HUES48 (cell line): ENCODE results near the gene BTG4.

Experiments
- H3K27ac ChIP-seq: one replicate; pipeline ENCODE4 v1.7.0; 2013; ENCODE audit warnings: low read depth, low read length, inconsistent platforms
- H3K27me3 ChIP-seq: 2 replicates; pipeline ENCODE4 v1.6.1; 2013; ENCODE audit warnings: mild to moderate bottlenecking, low read length; ENCODE audit not compliant: control insufficient read depth, insufficient read depth
- H3K36me3 ChIP-seq: 2 replicates; pipeline ENCODE4 v1.6.1; 2013; ENCODE audit warnings: low read length; ENCODE audit not compliant: control insufficient read depth, insufficient read depth
- H3K4me1 ChIP-seq: 2 replicates; pipeline ENCODE4 v1.6.1; 2013; ENCODE audit warnings: mild to moderate bottlenecking, low read length; ENCODE audit not compliant: control insufficient read depth, insufficient read depth
- H3K4me3 ChIP-seq: 2 replicates; pipeline ENCODE4 v1.5.1; 2013; ENCODE audit warnings: mild to moderate bottlenecking, low read depth, low read length
- H3K9ac ChIP-seq: 2 replicates; pipeline ENCODE4 v1.6.1; 2013; ENCODE audit warnings: mild to moderate bottlenecking, low read depth, low read length, moderate library complexity
- H3K9me3 ChIP-seq: 2 replicates; pipeline ENCODE4 v1.6.1; 2013; ENCODE audit warnings: low read length; ENCODE audit not compliant: control insufficient read depth, insufficient read depth

BTG4 gene

DNA sequence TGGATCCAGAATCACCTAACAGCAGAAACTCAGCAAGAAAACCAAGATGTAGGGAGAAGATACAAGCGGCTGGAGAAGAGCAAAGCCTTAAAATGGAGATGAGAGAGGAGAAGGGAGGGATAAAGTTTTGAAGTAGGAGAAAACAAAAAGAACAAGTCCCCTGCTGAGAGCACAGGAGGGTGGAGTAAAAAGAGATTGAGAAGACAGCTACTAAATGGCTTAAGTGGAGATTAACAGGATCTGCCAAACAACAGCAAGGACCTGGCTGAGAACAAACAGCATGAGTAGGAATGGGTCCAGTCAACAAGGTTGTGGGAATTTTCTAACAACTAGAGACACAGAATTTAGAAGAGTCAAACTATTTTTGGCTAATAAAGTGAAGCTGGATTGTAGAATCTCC lies 18.1 kb downstream of the BTG4 start:
- Histone ChIP-seq H3K36me3 (no peaks in the 10 kb centered on the region), H3K4me3 (no peak overlapping the region), H3K9me3 (no peaks in the 10 kb centered on the region), H3K4me1 (peaks cover 7% of the 10 kb centered on the region), H3K9ac (no peak overlapping the region), H3K27ac (no peak overlapping the region), H3K27me3 (peaks cover 3% of the 10 kb centered on the region; the same call in 1 of the 2 replicates)

DNA sequence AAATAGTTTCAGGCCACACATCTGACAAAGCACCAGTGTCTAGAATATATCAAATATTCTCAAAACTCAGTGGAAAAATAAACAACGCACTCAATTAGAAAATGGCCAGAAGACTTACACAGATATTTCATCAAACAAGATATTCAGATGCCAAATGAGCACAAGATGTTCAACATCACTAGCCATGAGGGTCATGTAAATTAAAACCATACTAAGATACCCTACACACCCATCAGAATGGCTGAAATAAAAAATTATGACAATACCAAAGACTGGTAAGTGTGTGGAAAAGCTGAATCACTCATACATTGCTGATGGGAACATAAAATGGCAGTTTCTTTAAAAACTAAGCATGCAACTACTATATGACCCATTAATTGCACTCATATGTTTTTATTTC lies 21.7 kb downstream of the BTG4 start:
- no peaks in the 10 kb centered on the region for H3K9me3 ChIP-seq
- H3K36me3 ChIP-seq, result no peaks in the 10 kb centered on the region
- H3K27me3 ChIP-seq, result peaks cover 3% of the 10 kb centered on the region; the same call in 1 of the 2 replicates
- no peak overlapping the region for H3K27ac ChIP-seq
- peaks cover 4% of the 10 kb centered on the region; the same call in 1 of the 2 replicates for H3K4me1 ChIP-seq
- no peak overlapping the region for H3K4me3 ChIP-seq
- H3K9ac ChIP-seq, result no peak overlapping the region

DNA sequence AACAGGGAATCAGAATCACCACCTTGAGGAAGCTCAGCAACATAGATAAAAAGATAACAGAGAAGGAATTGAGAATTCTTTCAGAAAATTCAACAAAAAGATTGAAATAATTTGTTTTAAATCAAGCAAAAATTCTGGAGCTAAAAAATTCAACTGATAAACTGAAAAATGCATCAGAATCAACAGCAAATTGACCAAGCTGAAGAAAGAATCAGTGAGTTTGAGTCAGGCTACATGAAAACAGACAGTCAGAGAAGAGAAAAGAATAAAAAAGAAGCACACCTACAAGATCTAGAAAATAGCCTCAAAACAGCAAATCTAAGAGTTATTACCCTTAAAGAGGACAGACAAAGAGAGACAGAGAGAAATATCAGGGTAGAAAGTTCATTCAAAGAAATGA lies 28.8 kb downstream of the BTG4 start:
- H3K27ac ChIP-seq, result no peak overlapping the region
- no peak overlapping the region for H3K9ac ChIP-seq
- H3K4me1 ChIP-seq, result no peaks in the 10 kb centered on the region
- H3K9me3 ChIP-seq, result no peaks in the 10 kb centered on the region
- H3K27me3 ChIP-seq, result no peaks in the 10 kb centered on the region
- no peak overlapping the region for H3K4me3 ChIP-seq
- no peaks in the 10 kb centered on the region for H3K36me3 ChIP-seq

GRCh38 chr11:111479666-111480065 lies 32.5 kb downstream of the BTG4 start:
- no peaks in the 10 kb centered on the region for H3K36me3 ChIP-seq
- H3K27me3 ChIP-seq, result no peaks in the 10 kb centered on the region
- no peaks in the 10 kb centered on the region for H3K4me1 ChIP-seq
- no peak overlapping the region for H3K9ac ChIP-seq
- no peak overlapping the region for H3K27ac ChIP-seq
- no peak overlapping the region for H3K4me3 ChIP-seq
- H3K9me3 ChIP-seq, result no peaks in the 10 kb centered on the region

DNA sequence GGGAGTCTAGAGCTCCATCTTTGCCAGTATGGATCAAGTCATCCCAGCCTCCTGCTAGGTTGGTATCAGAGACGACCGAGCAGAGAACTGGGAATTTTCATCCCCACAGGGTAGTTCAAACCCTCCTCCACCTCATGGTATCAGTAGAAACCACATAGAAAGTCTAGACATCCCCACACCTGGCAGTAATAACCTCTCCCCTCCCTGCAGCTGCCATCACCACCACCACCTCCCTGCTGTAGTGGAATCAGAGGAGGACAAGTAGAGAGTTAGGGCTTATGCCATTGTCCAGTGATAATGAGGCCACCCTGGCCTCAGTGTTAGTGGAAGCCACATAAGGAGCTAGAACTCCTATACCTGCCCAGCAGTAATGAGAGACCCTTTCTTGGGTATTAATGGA lies 34.3 kb downstream of the BTG4 start:
- Histone ChIP-seq H3K9me3 (no peaks in the 10 kb centered on the region), H3K9ac (no peak overlapping the region), H3K36me3 (no peaks in the 10 kb centered on the region), H3K4me3 (no peak overlapping the region), H3K27me3 (no peaks in the 10 kb centered on the region), H3K4me1 (no peaks in the 10 kb centered on the region), H3K27ac (no peak overlapping the region)

GRCh38 chr11:111476956-111477355 lies 35.2 kb downstream of the BTG4 start:
- no peak overlapping the region for H3K27ac ChIP-seq
- H3K36me3 ChIP-seq, result no peaks in the 10 kb centered on the region
- H3K4me1 ChIP-seq, result no peaks in the 10 kb centered on the region
- H3K9me3 ChIP-seq, result no peaks in the 10 kb centered on the region
- no peak overlapping the region for H3K9ac ChIP-seq
- H3K4me3 ChIP-seq, result no peak overlapping the region
- no peaks in the 10 kb centered on the region for H3K27me3 ChIP-seq

DNA sequence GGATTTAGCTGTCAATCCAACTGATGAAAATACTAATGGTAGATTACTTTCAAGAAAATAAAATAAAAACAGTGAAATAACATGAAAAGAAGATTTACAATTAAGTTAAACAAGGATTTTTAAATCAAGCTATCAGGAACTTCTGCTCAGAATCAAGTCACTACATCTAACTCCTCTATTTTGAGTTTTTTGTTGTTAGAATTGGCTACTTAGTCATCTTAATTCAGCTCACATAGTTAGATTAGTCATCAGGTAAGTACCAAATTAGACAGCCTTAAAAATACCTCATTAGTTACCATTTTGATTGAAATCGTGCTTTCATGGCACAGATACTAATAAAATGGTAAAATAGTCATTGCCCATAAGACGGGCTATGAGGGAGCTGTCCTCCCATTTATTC lies 35.8 kb downstream of the BTG4 start:
- H3K4me1 ChIP-seq, result no peaks in the 10 kb centered on the region
- no peak overlapping the region for H3K27ac ChIP-seq
- H3K36me3 ChIP-seq, result no peaks in the 10 kb centered on the region
- no peak overlapping the region for H3K9ac ChIP-seq
- no peak overlapping the region for H3K4me3 ChIP-seq
- no peaks in the 10 kb centered on the region for H3K9me3 ChIP-seq
- H3K27me3 ChIP-seq, result no peaks in the 10 kb centered on the region

DNA sequence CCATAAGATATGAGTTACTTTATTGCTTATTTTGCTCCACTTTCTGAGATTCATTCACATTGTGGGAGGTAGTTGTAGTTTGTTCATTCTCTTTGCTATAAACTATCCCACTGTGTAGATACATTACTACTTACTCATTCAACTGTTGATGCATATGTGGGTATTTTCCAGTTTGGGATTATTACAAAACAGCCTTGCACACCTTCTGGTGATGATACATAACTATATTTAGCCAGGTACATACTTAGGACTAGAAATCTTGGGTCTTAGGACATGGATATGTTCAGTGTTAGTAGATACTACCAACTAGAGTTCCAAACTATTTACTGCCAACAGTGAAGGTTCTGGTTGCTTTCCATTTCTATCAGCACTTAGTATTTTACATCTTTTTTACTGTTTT lies 37.8 kb downstream of the BTG4 start:
- Histone ChIP-seq H3K4me1 (no peaks in the 10 kb centered on the region), H3K9ac (no peak overlapping the region), H3K4me3 (no peak overlapping the region), H3K9me3 (no peaks in the 10 kb centered on the region), H3K27me3 (no peaks in the 10 kb centered on the region), H3K27ac (no peak overlapping the region), H3K36me3 (no peaks in the 10 kb centered on the region)

GRCh38 chr11:111472228-111472627 lies 40.0 kb downstream of the BTG4 start:
- H3K4me3 ChIP-seq, result no peak overlapping the region
- no peaks in the 10 kb centered on the region for H3K27me3 ChIP-seq
- H3K9ac ChIP-seq, result no peak overlapping the region
- no peak overlapping the region for H3K27ac ChIP-seq
- no peaks in the 10 kb centered on the region for H3K36me3 ChIP-seq
- no peaks in the 10 kb centered on the region for H3K9me3 ChIP-seq
- H3K4me1 ChIP-seq, result no peaks in the 10 kb centered on the region

DNA sequence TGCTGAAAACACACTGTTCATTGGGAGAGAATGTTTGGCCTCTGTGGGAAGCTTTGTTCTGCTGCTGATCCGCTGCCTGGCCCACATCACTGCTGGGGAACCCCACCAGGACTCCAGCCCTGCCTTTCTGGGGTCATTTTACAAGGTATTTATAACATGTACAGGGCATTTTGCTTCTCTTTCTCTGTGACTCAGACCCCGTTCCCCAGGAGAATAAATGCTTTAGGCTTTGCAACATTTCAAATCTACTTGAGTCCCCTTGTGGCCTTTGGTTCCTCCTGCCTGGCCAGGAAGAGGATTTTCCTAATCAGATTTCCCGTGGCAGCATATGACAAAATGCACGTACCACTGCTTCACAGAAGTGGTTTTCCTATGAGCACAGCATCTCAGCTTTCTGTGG lies 43.0 kb downstream of the BTG4 start:
- Histone ChIP-seq H3K36me3 (no peaks in the 10 kb centered on the region), H3K9ac (no peak overlapping the region), H3K4me3 (no peak overlapping the region), H3K27me3 (no peaks in the 10 kb centered on the region; the same call in 1 of the 2 replicates), H3K4me1 (no peaks in the 10 kb centered on the region), H3K9me3 (no peaks in the 10 kb centered on the region), H3K27ac (no peak overlapping the region)

DNA sequence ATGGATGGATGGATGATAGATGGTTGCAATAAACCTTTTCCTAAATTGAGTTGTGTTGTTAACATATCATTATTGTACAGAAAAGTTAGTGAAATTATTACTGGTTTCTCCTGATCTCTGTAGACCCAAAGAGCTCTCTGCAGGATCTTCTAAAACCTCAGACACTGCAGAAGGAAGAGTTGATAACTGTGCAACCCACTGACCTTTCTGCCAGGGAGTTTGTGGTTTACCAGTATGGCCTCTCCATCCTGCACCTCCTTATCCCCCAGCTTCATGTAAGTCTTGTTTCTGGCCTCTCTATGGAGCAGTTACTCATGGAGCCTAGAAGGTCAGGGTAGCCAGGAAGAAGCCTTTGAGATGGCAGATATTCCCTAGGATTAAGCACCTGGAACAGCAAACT lies 45.6 kb downstream of the BTG4 start:
- Histone ChIP-seq H3K4me3 (no peak overlapping the region), H3K9ac (no peak overlapping the region), H3K27me3 (no peaks in the 10 kb centered on the region; the same call in 1 of the 2 replicates), H3K36me3 (no peaks in the 10 kb centered on the region), H3K27ac (no peak overlapping the region), H3K4me1 (no peaks in the 10 kb centered on the region), H3K9me3 (no peaks in the 10 kb centered on the region)

DNA sequence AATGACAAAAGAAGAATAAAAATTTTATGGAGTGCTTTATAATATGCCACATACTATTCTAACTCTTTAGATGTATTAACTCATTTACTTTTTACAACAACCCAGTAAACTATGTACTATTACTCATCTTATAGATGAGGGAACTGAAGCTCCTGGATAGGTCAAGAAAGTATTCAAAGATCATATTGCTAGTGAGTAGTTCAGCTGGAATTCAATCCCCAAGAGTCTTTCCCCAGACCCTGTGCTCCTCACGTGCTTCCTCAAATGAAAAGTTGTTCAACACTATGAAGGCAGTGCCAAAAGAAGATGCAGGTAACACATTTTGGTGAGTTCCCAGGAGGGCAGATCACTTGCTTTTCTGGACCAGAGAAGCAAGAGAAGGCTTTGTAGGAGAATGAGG lies 46.8 kb downstream of the BTG4 start:
- no peaks in the 10 kb centered on the region for H3K36me3 ChIP-seq
- H3K4me3 ChIP-seq, result no peak overlapping the region
- no peaks in the 10 kb centered on the region for H3K4me1 ChIP-seq
- no peak overlapping the region for H3K27ac ChIP-seq
- no peaks in the 10 kb centered on the region; the same call in 1 of the 2 replicates for H3K27me3 ChIP-seq
- no peaks in the 10 kb centered on the region for H3K9me3 ChIP-seq
- H3K9ac ChIP-seq, result no peak overlapping the region
